Epithelial cell of proximal tubule (primary cell): ENCODE measurements around the gene CCDC152. TPM values are rescaled to one million over a fixed set of nuclear protein-coding genes. Genes with fewer than 3 reads are reported as not detected.

Experiments
- DNase-seq: peaks from one replicate; pipeline ENCODE4 v3.0.0-alpha.2; 2011; ENCODE audit warnings: low read depth
- H3K4me3 ChIP-seq: 2 replicates; pipeline ENCODE4 v1.5.1; 2011; ENCODE audit warnings: low read depth, mild to moderate bottlenecking, low read length
- CTCF ChIP-seq: conservative IDR thresholded peaks from 2 replicates; pipeline ENCODE4 v1.5.1; 2012; ENCODE audit warnings: low read depth, mild to moderate bottlenecking, low read length
- total RNA-seq: library from RNA; depleted of rRNA; stranded (reverse); fragments of >200 nt; gene quantifications from 2 replicates; pipeline ENCODE4 v1.2.3, GENCODE V29; 2015

The CCDC152 gene
- total RNA-seq, 1 donor from 2014 or later, result 2.7 TPM

DNA sequence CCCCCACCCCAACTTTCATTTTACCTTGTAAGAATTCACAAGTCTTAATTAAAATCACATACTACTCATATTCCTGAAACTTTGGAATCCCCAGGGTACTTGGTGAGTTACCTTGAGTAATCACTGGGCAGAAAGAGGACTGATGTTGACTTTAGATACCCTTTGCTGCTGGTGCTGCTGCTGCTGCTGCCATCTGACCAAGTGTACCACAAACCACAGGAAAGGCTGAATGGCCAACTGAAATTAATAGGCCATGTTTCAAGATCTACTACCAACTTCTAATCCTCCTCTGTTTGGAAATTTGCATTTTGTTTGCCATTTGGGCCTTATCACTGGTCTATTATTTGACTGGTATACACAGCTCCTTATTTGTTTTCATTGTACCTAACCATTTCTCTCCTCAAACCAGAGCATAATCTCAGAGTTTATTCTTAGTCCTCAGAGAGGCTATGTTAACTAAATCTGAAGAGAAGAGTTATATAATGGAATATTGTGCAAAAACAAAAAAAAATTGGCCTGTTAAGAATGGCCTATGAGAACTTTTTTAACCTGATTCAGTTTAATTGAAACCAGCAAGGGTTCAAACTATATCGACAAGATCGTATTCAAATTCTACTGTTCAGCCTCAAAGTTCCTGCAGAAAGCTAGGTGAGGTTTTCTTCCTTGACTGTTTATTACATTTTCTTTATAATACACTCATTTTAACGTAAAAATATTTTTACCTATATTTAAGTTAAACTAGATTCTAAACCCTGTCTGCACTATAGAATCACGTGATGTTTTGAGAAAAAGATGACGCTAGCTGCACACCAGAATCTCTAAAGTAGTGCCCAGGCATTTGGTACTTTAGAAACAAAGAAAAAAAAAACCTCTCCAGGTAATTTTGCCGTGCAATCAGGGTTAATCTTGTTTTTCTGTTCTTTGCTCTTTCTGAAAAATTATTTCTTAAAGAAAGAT is 41.9 kb downstream of the CCDC152 start:
- no peak for DNase-seq
- no peak for TF ChIP-seq CTCF
- no peak overlapping the region for H3K4me3 ChIP-seq

DNA sequence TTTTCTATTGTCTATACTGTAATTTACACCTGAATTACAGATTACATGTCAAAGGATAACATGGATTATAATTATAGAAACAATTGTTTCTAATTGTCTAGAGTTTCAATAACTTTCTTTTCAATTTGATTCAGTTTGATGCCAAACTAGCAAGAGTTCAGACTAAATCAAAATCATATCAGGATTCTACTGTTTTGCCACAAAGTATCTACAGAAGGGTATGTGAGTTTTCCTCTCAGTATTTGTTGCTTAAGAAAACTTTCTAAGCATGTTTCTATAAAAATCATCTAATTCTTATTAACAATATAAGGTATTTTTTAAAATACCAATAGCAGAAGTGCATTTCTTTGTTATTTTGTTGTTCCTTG is 42.6 kb downstream of the CCDC152 start:
- no peak for TF ChIP-seq CTCF
- DNase-seq, result no peak
- H3K4me3 ChIP-seq, result no peak overlapping the region

DNA sequence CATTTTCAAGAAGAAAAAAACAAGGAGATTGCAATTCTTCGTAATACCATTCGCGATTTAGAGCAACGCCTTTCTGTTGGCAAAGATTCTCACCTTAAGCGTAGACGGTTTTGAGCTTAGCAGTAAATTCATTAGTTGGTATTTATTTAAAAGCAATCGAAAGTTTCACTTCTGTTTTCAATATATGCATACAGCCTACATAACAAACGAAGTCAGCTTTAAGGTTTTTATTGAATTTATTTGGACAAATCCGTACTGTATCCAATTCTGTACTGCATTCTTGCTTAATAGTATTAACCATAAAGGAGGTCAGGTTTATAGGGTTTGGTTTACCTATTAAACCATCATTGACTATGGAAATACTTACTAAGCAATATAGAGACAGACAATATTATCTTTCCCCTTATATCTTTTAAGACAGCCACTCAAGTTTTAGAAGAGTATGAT is 43.1 kb downstream of the CCDC152 start:
- no peak for TF ChIP-seq CTCF
- no peak for DNase-seq
- H3K4me3 ChIP-seq, result no peak overlapping the region

- TF ChIP-seq CTCF, result no peak
- H3K4me3 ChIP-seq, result no peak overlapping the region
- DNase-seq, result no peak
Measured at GRCh38 chr5:42800748-42801330, 44.2 kb downstream of the CCDC152 start.

DNA sequence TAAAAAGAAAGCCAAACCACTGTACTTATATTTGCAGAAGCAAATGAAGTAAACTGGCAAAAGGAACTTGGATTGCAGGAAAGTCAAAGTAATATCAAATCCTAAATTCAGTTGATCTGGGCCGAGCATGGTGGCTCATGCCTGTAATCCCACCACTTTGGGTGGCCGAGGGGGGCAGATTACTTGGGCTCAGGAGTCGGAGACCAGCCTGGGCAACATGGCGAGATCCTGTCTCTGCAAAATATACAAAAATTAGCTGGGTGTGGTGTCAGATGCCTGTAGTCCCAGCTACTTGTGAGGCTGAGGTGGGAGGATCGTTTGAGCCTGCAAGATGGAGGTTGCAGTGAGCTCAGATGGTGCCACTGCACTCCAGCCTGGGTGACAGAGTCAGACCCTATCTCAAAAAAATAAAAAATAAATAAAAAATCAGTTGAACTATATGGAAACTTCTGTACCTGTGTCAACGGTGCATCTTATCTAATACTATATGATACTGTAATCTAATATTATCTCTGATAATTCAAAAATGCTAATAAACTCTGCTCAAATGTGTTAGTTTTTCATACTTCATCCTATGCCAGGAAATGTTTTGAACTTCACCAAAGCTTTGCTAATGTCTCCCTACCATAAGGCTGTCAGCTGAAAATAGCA is 45.0 kb downstream of the CCDC152 start:
- H3K4me3 ChIP-seq, result no peak overlapping the region
- DNase-seq, result no peak
- no peak for TF ChIP-seq CTCF

DNA sequence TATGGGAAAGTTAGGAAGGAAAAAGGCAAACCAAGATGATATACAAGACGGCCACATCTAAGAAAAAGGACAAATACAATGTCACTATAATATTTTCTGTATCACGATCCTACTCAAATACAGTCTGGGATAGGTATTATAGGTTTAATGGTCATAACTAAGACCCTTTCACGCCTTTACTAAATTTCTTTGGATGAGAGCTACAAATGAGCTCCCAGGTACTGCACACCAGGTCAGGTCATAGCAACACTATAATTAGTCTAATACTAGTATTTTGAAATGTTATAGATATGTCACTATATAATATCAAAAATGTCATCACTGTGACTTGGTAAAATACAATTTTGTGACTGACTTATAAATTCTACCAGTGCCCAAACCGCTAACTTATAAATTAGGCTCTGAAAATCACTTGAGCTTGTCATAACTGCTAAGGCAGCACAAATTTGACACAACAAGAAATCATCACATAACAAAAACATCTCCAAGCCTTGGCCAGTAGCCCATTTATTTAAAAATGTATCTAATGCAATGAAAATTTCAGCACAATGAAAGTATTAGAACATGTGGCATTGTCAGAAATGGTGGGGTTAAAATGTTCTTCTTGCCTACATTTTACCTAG is 48.2 kb downstream of the CCDC152 start:
- no peak for TF ChIP-seq CTCF
- DNase-seq, result no peak
- H3K4me3 ChIP-seq, result no peak overlapping the region
